AG04449 (cell line): ENCODE measurements around the gene SV2C.

Experiments used
- CTCF ChIA-PET: fragments of 350-600 bp; formaldehyde crosslinking; extraction: SDS; loops from one replicate; lab custom pipeline; 2021; ENCODE audit warnings: antibody characterized with exemption; lab: Yijun Ruan, JAX
- POLR2A ChIA-PET: fragments of 400-600, 350-600 bp; formaldehyde crosslinking; extraction: SDS; loops from one replicate; lab custom pipeline; 2020; ENCODE audit warnings: antibody characterized with exemption, inconsistent platforms; lab: Yijun Ruan, JAX
- DNase-seq: peaks from one replicate; pipeline ENCODE4 v3.0.0-alpha.2; 2010; ENCODE audit warnings: low read depth, low spot score
- H3K4me3 ChIP-seq: 2 replicates; pipeline ENCODE4 v1.5.1; 2011; ENCODE audit warnings: low read depth, mild to moderate bottlenecking, control low read depth, low read length
- TF ChIP-seq, protein P1 (sequence below): IDR thresholded peaks from one replicate; pipeline ENCODE4 v1.5.1; 2011; ENCODE audit warnings: mild to moderate bottlenecking, moderate library complexity, low read length, control low read depth, inconsistent platforms; ENCODE audit not compliant: insufficient read depth; ENCODE audit errors: missing control alignments

Gene SV2C

DNA sequence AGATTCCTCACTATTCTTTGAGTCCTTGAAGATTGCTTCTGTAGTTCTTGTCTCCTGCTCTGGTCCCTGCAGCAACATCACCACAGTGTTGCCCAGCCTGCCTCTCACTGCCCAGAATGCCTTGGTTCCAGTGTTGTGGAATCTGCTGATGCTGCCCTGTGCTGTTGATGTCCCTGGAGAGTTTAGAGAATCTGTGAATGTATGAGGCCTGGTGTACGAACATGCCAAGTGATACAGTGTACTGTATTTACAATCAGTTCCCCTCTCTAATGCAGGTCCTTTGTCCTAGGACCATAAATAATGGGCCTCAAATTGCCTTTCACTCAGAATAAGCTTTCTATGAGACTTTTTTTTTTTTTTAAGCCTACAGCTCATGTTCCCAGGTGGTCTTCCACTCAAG lies 8.2 kb downstream of the SV2C start:
- CTCF ChIA-PET: no interaction called here
- DNase-seq: no peak
- H3K4me3 ChIP-seq: no peak overlapping the region
- POLR2A ChIA-PET: no interaction called here
- TF ChIP-seq, protein P1, sequence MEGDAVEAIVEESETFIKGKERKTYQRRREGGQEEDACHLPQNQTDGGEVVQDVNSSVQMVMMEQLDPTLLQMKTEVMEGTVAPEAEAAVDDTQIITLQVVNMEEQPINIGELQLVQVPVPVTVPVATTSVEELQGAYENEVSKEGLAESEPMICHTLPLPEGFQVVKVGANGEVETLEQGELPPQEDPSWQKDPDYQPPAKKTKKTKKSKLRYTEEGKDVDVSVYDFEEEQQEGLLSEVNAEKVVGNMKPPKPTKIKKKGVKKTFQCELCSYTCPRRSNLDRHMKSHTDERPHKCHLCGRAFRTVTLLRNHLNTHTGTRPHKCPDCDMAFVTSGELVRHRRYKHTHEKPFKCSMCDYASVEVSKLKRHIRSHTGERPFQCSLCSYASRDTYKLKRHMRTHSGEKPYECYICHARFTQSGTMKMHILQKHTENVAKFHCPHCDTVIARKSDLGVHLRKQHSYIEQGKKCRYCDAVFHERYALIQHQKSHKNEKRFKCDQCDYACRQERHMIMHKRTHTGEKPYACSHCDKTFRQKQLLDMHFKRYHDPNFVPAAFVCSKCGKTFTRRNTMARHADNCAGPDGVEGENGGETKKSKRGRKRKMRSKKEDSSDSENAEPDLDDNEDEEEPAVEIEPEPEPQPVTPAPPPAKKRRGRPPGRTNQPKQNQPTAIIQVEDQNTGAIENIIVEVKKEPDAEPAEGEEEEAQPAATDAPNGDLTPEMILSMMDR: no peak

GRCh38 chr5:76099286-76099702 lies 16.1 kb downstream of the SV2C start:
- no peak for DNase-seq
- POLR2A ChIA-PET: no interaction called here
- TF ChIP-seq, protein P1: no peak
- CTCF ChIA-PET: no interaction called here
- H3K4me3 ChIP-seq: no peak overlapping the region

GRCh38 chr5:76099756-76100155 lies 16.6 kb downstream of the SV2C start:
- POLR2A ChIA-PET: no interaction called here
- H3K4me3 ChIP-seq: no peak overlapping the region
- CTCF ChIA-PET: no interaction called here
- DNase-seq: no peak
- TF ChIP-seq, protein P1: no peak

- ChIA-PET POLR2A (no interaction called here), CTCF (interaction anchor here (1.6 kb wide), 1 partner anchor 71 kb away, joined by 5 read pairs; no protein-coding TSS in a partner anchor)
- TF ChIP-seq, protein P1: no peak
- DNase-seq: no peak
- H3K4me3 ChIP-seq: no peak overlapping the region
Measured at GRCh38 chr5:76104027-76104426, 20.8 kb downstream of the SV2C start.

- CTCF ChIA-PET: no interaction called here
- POLR2A ChIA-PET: no interaction called here
Measured at GRCh38 chr5:76106149-76106548, 23.0 kb downstream of the SV2C start.

DNA sequence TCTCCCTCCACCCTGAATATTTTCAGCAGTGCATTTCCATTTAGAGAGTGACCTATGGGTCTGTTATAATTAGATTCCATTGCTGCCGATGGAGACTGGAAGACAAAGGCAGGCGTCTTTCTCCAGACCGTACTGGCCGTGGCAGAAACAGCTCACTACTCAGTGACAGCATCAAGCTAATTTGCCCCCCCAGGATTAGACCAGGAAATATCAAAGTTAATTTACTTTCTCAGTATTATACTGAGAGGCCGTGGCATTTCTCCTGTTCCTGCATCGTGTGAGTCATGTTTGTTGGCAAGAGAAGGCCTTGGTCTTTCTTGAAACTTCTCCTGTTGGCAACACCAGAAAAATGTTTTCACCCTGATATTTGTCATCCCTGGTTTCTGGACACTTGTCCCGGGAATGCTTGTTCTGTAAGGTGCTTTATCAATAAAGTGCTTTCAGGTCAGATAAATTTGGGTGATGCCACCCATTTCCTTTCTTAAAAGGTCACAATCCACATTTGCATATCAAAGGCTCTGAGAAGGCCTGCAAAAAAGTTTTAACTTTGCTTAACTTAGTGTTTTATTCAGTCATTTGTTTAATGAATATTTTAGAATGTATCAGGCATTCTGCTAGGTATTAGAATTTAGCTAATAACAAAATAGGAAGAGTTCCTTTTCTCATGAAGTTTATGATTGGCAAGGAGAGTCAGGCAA lies 28.4 kb downstream of the SV2C start:
- POLR2A ChIA-PET: no interaction called here
- CTCF ChIA-PET: no interaction called here
- DNase-seq: no peak
- H3K4me3 ChIP-seq: no peak overlapping the region
- TF ChIP-seq, protein P1: no peak

More at GRCh38 chr5:76106149-76106548, 23.0 kb downstream of the SV2C start:
- DNase-seq: no peak
- H3K4me3 ChIP-seq: no peak overlapping the region
- TF ChIP-seq, protein P1: no peak
